Measurements from ENCODE around the gene SCAF4. TPM values are rescaled to one million over a fixed set of nuclear protein-coding genes. Genes with fewer than 3 reads are reported as not detected.

Gene SCAF4
- total RNA-seq, 2 donors from 2014 or later: 15.4 to 27.5 TPM

GRCh38 chr21:31665397-31665796 lies 66.5 kb downstream of the SCAF4 start:
- Histone ChIP-seq H3K27me3 (replicated peaks; ENCODE audit: insufficient read depth) (no peaks in the 10 kb centered on the region), H3K9me3 (no peaks in the 10 kb centered on the region), H3K36me3 (peaks cover 13% of the 10 kb centered on the region), H3K4me1 (ENCODE audit: control insufficient read depth in 1 of 2, low read depth in 2 of 2) (peaks cover 25 to 67% of the 10 kb centered on the region in 2 donors), H3K4me3 (no peak overlapping the region), H3K27ac (no peak overlapping the region)
- ATAC-seq (ENCODE audit: insufficient number of reproducible peaks, low FRiP score, low read depth): no peak
- TF ChIP-seq, protein P1, sequence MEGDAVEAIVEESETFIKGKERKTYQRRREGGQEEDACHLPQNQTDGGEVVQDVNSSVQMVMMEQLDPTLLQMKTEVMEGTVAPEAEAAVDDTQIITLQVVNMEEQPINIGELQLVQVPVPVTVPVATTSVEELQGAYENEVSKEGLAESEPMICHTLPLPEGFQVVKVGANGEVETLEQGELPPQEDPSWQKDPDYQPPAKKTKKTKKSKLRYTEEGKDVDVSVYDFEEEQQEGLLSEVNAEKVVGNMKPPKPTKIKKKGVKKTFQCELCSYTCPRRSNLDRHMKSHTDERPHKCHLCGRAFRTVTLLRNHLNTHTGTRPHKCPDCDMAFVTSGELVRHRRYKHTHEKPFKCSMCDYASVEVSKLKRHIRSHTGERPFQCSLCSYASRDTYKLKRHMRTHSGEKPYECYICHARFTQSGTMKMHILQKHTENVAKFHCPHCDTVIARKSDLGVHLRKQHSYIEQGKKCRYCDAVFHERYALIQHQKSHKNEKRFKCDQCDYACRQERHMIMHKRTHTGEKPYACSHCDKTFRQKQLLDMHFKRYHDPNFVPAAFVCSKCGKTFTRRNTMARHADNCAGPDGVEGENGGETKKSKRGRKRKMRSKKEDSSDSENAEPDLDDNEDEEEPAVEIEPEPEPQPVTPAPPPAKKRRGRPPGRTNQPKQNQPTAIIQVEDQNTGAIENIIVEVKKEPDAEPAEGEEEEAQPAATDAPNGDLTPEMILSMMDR (IDR thresholded peaks at IDR 0.05): no peak
- no peak for DNase-seq (ENCODE audit: low spot score)

- Histone ChIP-seq H3K27me3 (replicated peaks; ENCODE audit: insufficient read depth) (no peaks in the 10 kb centered on the region), H3K27ac (no peak overlapping the region), H3K4me1 (ENCODE audit: control insufficient read depth in 1 of 2, low read depth in 2 of 2) (peaks cover 22 to 57% of the 10 kb centered on the region in 2 donors), H3K36me3 (peaks cover 13% of the 10 kb centered on the region), H3K9me3 (no peaks in the 10 kb centered on the region), H3K4me3 (no peak overlapping the region)
- TF ChIP-seq, protein P1 (IDR thresholded peaks at IDR 0.05): no peak
- DNase-seq (ENCODE audit: low spot score) (no peak), ATAC-seq (ENCODE audit: insufficient number of reproducible peaks, low FRiP score, low read depth) (no peak)
These were observed 68.2 kb downstream of the SCAF4 start for GRCh38 chr21:31663584-31664249.

GRCh38 chr21:31660591-31660990 lies 71.3 kb downstream of the SCAF4 start:
- Histone ChIP-seq H3K4me1 (ENCODE audit: control insufficient read depth in 1 of 2, low read depth in 2 of 2) (peaks cover 14 to 44% of the 10 kb centered on the region in 2 donors), H3K27me3 (replicated peaks; ENCODE audit: insufficient read depth) (no peaks in the 10 kb centered on the region), H3K9me3 (no peaks in the 10 kb centered on the region), H3K36me3 (peaks cover 3% of the 10 kb centered on the region), H3K27ac (peak overlapping the region; percentile 91 to 93), H3K4me3 (peak overlapping the region; percentile 91)
- ATAC-seq (ENCODE audit: insufficient number of reproducible peaks, low FRiP score, low read depth) (no peak), DNase-seq (ENCODE audit: low spot score) (no peak)
- TF ChIP-seq, protein P1 (IDR thresholded peaks at IDR 0.05): no peak

- H3K4me3 ChIP-seq: peak overlapping the region; percentile 91
- DNase-seq (ENCODE audit: low spot score): no peak
- no peak for ATAC-seq (ENCODE audit: insufficient number of reproducible peaks, low FRiP score, low read depth)
- peak overlapping the region; percentile 91 to 93 for H3K27ac ChIP-seq
- no peaks in the 10 kb centered on the region for H3K27me3 ChIP-seq (replicated peaks; ENCODE audit: insufficient read depth)
- H3K4me1 ChIP-seq (ENCODE audit: control insufficient read depth in 1 of 2, low read depth in 2 of 2): peaks cover 11 to 40% of the 10 kb centered on the region in 2 donors
- H3K36me3 ChIP-seq: no peaks in the 10 kb centered on the region
- H3K9me3 ChIP-seq: no peaks in the 10 kb centered on the region
- TF ChIP-seq, protein P1 (IDR thresholded peaks at IDR 0.05): no peak
These were observed 71.7 kb downstream of the SCAF4 start for GRCh38 chr21:31660259-31660565.

DNA sequence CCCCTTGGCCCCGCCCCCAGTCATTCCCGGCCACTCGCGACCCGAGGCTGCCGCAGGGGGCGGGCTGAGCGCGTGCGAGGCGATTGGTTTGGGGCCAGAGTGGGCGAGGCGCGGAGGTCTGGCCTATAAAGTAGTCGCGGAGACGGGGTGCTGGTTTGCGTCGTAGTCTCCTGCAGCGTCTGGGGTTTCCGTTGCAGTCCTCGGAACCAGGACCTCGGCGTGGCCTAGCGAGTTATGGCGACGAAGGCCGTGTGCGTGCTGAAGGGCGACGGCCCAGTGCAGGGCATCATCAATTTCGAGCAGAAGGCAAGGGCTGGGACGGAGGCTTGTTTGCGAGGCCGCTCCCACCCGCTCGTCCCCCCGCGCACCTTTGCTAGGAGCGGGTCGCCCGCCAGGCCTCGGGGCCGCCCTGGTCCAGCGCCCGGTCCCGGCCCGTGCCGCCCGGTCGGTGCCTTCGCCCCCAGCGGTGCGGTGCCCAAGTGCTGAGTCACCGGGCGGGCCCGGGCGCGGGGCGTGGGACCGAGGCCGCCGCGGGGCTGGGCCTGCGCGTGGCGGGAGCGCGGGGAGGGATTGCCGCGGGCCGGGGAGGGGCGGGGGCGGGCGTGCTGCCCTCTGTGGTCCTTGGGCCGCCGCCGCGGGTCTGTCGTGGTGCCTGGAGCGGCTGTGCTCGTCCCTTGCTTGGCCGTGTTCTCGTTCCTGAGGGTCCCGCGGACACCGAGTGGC lies 72.2 kb downstream of the SCAF4 start, which contains the start of gene SOD1:
SOD1 (plus strand) TSS at position 158 of the 723 bp plus-strand sequence; CDS start at position 235, 77 bp downstream.
- no peaks in the 10 kb centered on the region for H3K9me3 ChIP-seq
- no peaks in the 10 kb centered on the region for H3K27me3 ChIP-seq (replicated peaks; ENCODE audit: insufficient read depth)
- peak; percentile 86 for ATAC-seq (ENCODE audit: insufficient number of reproducible peaks, low FRiP score, low read depth)
- DNase-seq (ENCODE audit: low spot score): peak; percentile 70
- TF ChIP-seq, protein P1 (IDR thresholded peaks at IDR 0.05): no peak
- H3K36me3 ChIP-seq: no peaks in the 10 kb centered on the region
- peaks cover 10 to 40% of the 10 kb centered on the region in 2 donors for H3K4me1 ChIP-seq (ENCODE audit: control insufficient read depth in 1 of 2, low read depth in 2 of 2)
- H3K4me3 ChIP-seq: peak within 1 kb of the TSS; percentile 91
- peak within 1 kb of the TSS; percentile 91 to 93 for H3K27ac ChIP-seq
